Liver (tissue), 9 donors: Measurements from ENCODE around the gene CFAP99. TPM values are rescaled to one million over a fixed set of nuclear protein-coding genes. Genes with fewer than 3 reads are reported as not detected.

Experiments
- DNase-seq: peaks from one replicate; pipeline ENCODE4 v3.0.0-alpha.2; 2017; ENCODE audit warnings: low spot score
- H3K27ac ChIP-seq, 2 donors: one replicate each; pipeline ENCODE4 v1.7.0; 2013; ENCODE audit warnings: inconsistent platforms in 2 of 2, low read length in 2 of 2, control low read depth in 1 of 2, low read depth in 1 of 2, mild to moderate bottlenecking in 1 of 2
- H3K27me3 ChIP-seq, 4 donors: one replicate each; pipeline versions ENCODE4 v1.6.1 to v1.7.0; 2013; ENCODE audit warnings: low read length in 3 of 4, inconsistent platforms in 1 of 4, mild to moderate bottlenecking in 1 of 4, moderate library complexity in 1 of 4; ENCODE audit not compliant: control insufficient read depth in 4 of 4, insufficient read depth in 4 of 4
- H3K36me3 ChIP-seq, 4 donors: one replicate each; pipeline versions ENCODE4 v1.6.1 to v1.7.0; 2013; ENCODE audit warnings: low read length in 3 of 4, mild to moderate bottlenecking in 3 of 4, low read depth in 1 of 4, moderate library complexity in 1 of 4; ENCODE audit not compliant: control insufficient read depth in 4 of 4, insufficient read depth in 3 of 4
- H3K4me1 ChIP-seq, 4 donors: one replicate each; pipeline versions ENCODE4 v1.6.1 to v1.7.0; 2013; ENCODE audit warnings: low read length in 3 of 4, mild to moderate bottlenecking in 3 of 4, moderate library complexity in 1 of 4; ENCODE audit not compliant: control insufficient read depth in 4 of 4, insufficient read depth in 4 of 4
- H3K4me3 ChIP-seq, 3 donors: one replicate each; pipeline versions ENCODE4 v1.6.1 to v1.7.0; 2013; ENCODE audit warnings: low read length in 3 of 3, control low read depth in 1 of 3, low read depth in 1 of 3, mild to moderate bottlenecking in 1 of 3
- H3K9ac ChIP-seq, 2 donors: one replicate each; pipeline ENCODE4 v1.7.0; 2013; ENCODE audit warnings: low read length in 2 of 2, mild to moderate bottlenecking in 2 of 2, moderate library complexity in 2 of 2, control low read depth in 1 of 2, low read depth in 1 of 2
- H3K9me3 ChIP-seq, 4 donors: one replicate each; pipeline versions ENCODE4 v1.6.1 to v1.7.0; 2013; ENCODE audit warnings: low read length in 3 of 4; ENCODE audit not compliant: control insufficient read depth in 4 of 4
- CTCF ChIP-seq: fragments of 150-350 bp; IDR thresholded peaks from 2 replicates; pipeline ENCODE4 v1.5.1; 2017; ENCODE audit warnings: improper control_type of control experiment, low read depth, low read length; ENCODE audit not compliant: missing input control
- EGR1 ChIP-seq, 2 donors: IDR thresholded peaks; 2 replicates each; pipeline ENCODE4 v1.6.1; 2016 to 2018; ENCODE audit warnings: antibody characterized with exemption in 2 of 2, low read depth in 2 of 2
- FOXA2 ChIP-seq: IDR thresholded peaks from 2 replicates; pipeline ENCODE4 v1.6.1; 2016; ENCODE audit warnings: antibody characterized with exemption
- GABPA ChIP-seq, 2 donors: IDR thresholded peaks in 1 of 2; conservative IDR thresholded peaks in 1 of 2; 2 replicates each; pipeline ENCODE4 v1.6.1; 2016; ENCODE audit warnings: antibody characterized with exemption in 2 of 2, mild to moderate bottlenecking in 1 of 2, moderate library complexity in 1 of 2
- HNF4A ChIP-seq, 2 donors: conservative IDR thresholded peaks; 2 replicates each; pipeline ENCODE4 v1.6.1; 2016; ENCODE audit warnings: antibody characterized with exemption in 2 of 2, mild to moderate bottlenecking in 2 of 2
- HNF4G ChIP-seq: IDR thresholded peaks from 2 replicates; pipeline ENCODE4 v1.6.1; 2016; ENCODE audit warnings: antibody characterized with exemption
- MAX ChIP-seq: IDR thresholded peaks from 2 replicates; pipeline ENCODE4 v1.6.1; 2016; ENCODE audit warnings: antibody characterized with exemption
- NR2F2 ChIP-seq: IDR thresholded peaks from 2 replicates; pipeline ENCODE4 v1.6.1; 2016; ENCODE audit warnings: antibody characterized with exemption
- REST ChIP-seq: IDR thresholded peaks from 2 replicates; pipeline ENCODE4 v1.6.1; 2016; ENCODE audit warnings: antibody characterized with exemption, mild to moderate bottlenecking
- RXRA ChIP-seq, 2 donors: IDR thresholded peaks; 2 replicates each; pipeline ENCODE4 v1.6.1; 2017 to 2018; ENCODE audit warnings: antibody characterized with exemption in 2 of 2, mild to moderate bottlenecking in 1 of 2
- SP1 ChIP-seq: IDR thresholded peaks from 2 replicates; pipeline ENCODE4 v1.6.1; 2018; ENCODE audit warnings: antibody characterized with exemption, mild to moderate bottlenecking
- TAF1 ChIP-seq: conservative IDR thresholded peaks from 2 replicates; pipeline ENCODE4 v1.6.1; 2016; ENCODE audit warnings: antibody characterized with exemption, mild to moderate bottlenecking
- YY1 ChIP-seq: IDR thresholded peaks from 2 replicates; pipeline ENCODE4 v1.6.1; 2016; ENCODE audit warnings: antibody characterized with exemption, mild to moderate bottlenecking
- ZBTB33 ChIP-seq: IDR thresholded peaks from 2 replicates; pipeline ENCODE4 v1.6.1; 2016; ENCODE audit warnings: antibody characterized with exemption
- WGBS: extraction: QIAGEN DNeasy Blood & Tissue Kit; methylation state at CpG from one replicate; pipeline ENCODE4 v1.1.7; 2013; 5-methylcytosine and 5-hydroxymethylcytosine counted together
- polyA plus RNA-seq, 2 donors: library from polyadenylated mRNA; stranded (reverse) in 1 of 2; unstranded in 1 of 2; fragments of 200-250 nt in 1 of 2; fragments of >200 nt in 1 of 2; fragmentation: Nextera tagmentation in 1 of 2; extraction: Ambion mirVana in 1 of 2; gene quantifications; one replicate each; pipeline versions ENCODE4 v1.2.1 to v1.2.3, GENCODE V29; 2013 to 2015
- total RNA-seq, 2 donors: library from RNA; depleted of rRNA; stranded (reverse); fragments of >200 nt; gene quantifications; one replicate each; pipeline ENCODE4 v1.2.3, GENCODE V29; 2014
- donor health status: healthy.
- donor health status: healthy.
- donor health status: healthy.
- donor health status: healthy.
- donor health status: healthy.

The CFAP99 gene
- total and polyA plus RNA-seq, 4 donors, result 0.33 to 0.36 TPM; not detected in 2

GRCh38 chr4:2450394-2451035 lies 31.8 kb downstream of the CFAP99 start:
- TF ChIP-seq RXRA (IDR thresholded peaks at IDR 0.05), result no peak
- TF ChIP-seq HNF4A (conservative IDR thresholded peaks at IDR 0.05), result no peak
- TF ChIP-seq GABPA (IDR thresholded peaks at IDR 0.05 in 1 of 2, conservative IDR thresholded peaks at IDR 0.05 in 1 of 2), result no peak
- no peak for TF ChIP-seq CTCF
- TF ChIP-seq YY1, result no peak
- TF ChIP-seq REST, result no peak
- TF ChIP-seq EGR1 (IDR thresholded peaks at IDR 0.05; ENCODE audit: low read depth in 2 of 2), result no peak
- no peak for TF ChIP-seq HNF4G
- no peak for TF ChIP-seq TAF1
- TF ChIP-seq MAX, result no peak
- TF ChIP-seq ZBTB33, result no peak
- Histone ChIP-seq H3K27ac (no peak overlapping the region), H3K36me3 (no peaks in the 10 kb centered on the region), H3K9ac (no peak overlapping the region), H3K27me3 (no peaks in the 10 kb centered on the region), H3K4me1 (no peaks in the 10 kb centered on the region), H3K9me3 (no peaks in the 10 kb centered on the region), H3K4me3 (no peak overlapping the region)
- no peak for DNase-seq
- 93% methylated on average over 16 of the region's 16 CpGs for WGBS

- H3K9ac ChIP-seq, result no peak overlapping the region
- H3K9me3 ChIP-seq, result no peaks in the 10 kb centered on the region
- no peaks in the 10 kb centered on the region for H3K27me3 ChIP-seq
- no peak for DNase-seq
- TF ChIP-seq SP1 (no peak), HNF4G (no peak), FOXA2 (no peak), NR2F2 (no peak), MAX (no peak)
- WGBS, result 83% methylated on average over 10 of the region's 10 CpGs
- no peaks in the 10 kb centered on the region for H3K4me1 ChIP-seq
- no peak overlapping the region for H3K27ac ChIP-seq
- H3K36me3 ChIP-seq, result no peaks in the 10 kb centered on the region
- H3K4me3 ChIP-seq, result no peak overlapping the region
These were observed 32.3 kb downstream of the CFAP99 start for GRCh38 chr4:2451036-2451520.
